ENCODE measurements around the gene KHK.

KHK gene

GRCh38 chr2:27077231-27077630, 9.3 kb upstream of the KHK start:
- Histone ChIP-seq H3K27me3 (replicated peaks; ENCODE audit: control insufficient read depth, insufficient read depth, low read length) (no peaks in the 10 kb centered on the region), H3K36me3 (ENCODE audit: control insufficient read depth, insufficient read depth, low read length) (no peaks in the 10 kb centered on the region), H3K4me3 (replicated peaks; ENCODE audit: low read depth, low read length) (no peak overlapping the region)
- DNase-seq (ENCODE audit: extremely low read depth, insufficient read length): no peak
- no peak for TF ChIP-seq CTCF (IDR thresholded peaks at IDR 0.05; ENCODE audit: insufficient read depth, low read length, poor library complexity, severe bottlenecking)

GRCh38 chr2:27078267-27079194, 8.0 kb upstream of the KHK start, which contains the start of gene EMILIN1:
TSS of gene EMILIN1 (plus strand) at chr2:27078615. CDS start at chr2:27079066, 451 bp downstream.
- DNase-seq (ENCODE audit: extremely low read depth, insufficient read length): no peak
- H3K4me3 ChIP-seq (replicated peaks; ENCODE audit: low read depth, low read length): no peak within 1 kb of the TSS
- TF ChIP-seq CTCF (IDR thresholded peaks at IDR 0.05; ENCODE audit: insufficient read depth, low read length, poor library complexity, severe bottlenecking): no peak

GRCh38 chr2:27079233-27080139, 7.1 kb upstream of the KHK start:
- H3K27me3 ChIP-seq (replicated peaks; ENCODE audit: control insufficient read depth, insufficient read depth, low read length): no peaks in the 10 kb centered on the region
- H3K36me3 ChIP-seq (ENCODE audit: control insufficient read depth, insufficient read depth, low read length): no peaks in the 10 kb centered on the region
- H3K4me3 ChIP-seq (replicated peaks; ENCODE audit: low read depth, low read length): no peak overlapping the region
- TF ChIP-seq CTCF (IDR thresholded peaks at IDR 0.05; ENCODE audit: insufficient read depth, low read length, poor library complexity, severe bottlenecking): no peak
- no peak for DNase-seq (ENCODE audit: extremely low read depth, insufficient read length)

More at GRCh38 chr2:27078267-27079194, 8.0 kb upstream of the KHK start, which contains the start of gene EMILIN1:
- Histone ChIP-seq H3K36me3 (ENCODE audit: control insufficient read depth, insufficient read depth, low read length) (no peaks in the 10 kb centered on the region), H3K27me3 (replicated peaks; ENCODE audit: control insufficient read depth, insufficient read depth, low read length) (no peaks in the 10 kb centered on the region)

- Histone ChIP-seq H3K4me3 (replicated peaks; ENCODE audit: low read depth, low read length) (no peak overlapping the region), H3K36me3 (ENCODE audit: control insufficient read depth, insufficient read depth, low read length) (no peaks in the 10 kb centered on the region), H3K27me3 (replicated peaks; ENCODE audit: control insufficient read depth, insufficient read depth, low read length) (no peaks in the 10 kb centered on the region)
- no peak for DNase-seq (ENCODE audit: extremely low read depth, insufficient read length)
- TF ChIP-seq CTCF (IDR thresholded peaks at IDR 0.05; ENCODE audit: insufficient read depth, low read length, poor library complexity, severe bottlenecking): no peak
These were observed 6.5 kb upstream of the KHK start for GRCh38 chr2:27080140-27080469.

GRCh38 chr2:27080603-27080936, 6.0 kb upstream of the KHK start:
- no peaks in the 10 kb centered on the region for H3K27me3 ChIP-seq (replicated peaks; ENCODE audit: control insufficient read depth, insufficient read depth, low read length)
- no peak overlapping the region for H3K4me3 ChIP-seq (replicated peaks; ENCODE audit: low read depth, low read length)
- no peaks in the 10 kb centered on the region for H3K36me3 ChIP-seq (ENCODE audit: control insufficient read depth, insufficient read depth, low read length)
- DNase-seq (ENCODE audit: extremely low read depth, insufficient read length): no peak
- no peak for TF ChIP-seq CTCF (IDR thresholded peaks at IDR 0.05; ENCODE audit: insufficient read depth, low read length, poor library complexity, severe bottlenecking)

Data from GM06990 (cell line).